ENCODE results near the gene RAPGEF1.

- TF ChIP-seq POLR2AphosphoS5 (IDR thresholded peaks at IDR 0.05) = no peak
- TF ChIP-seq CTCF (IDR thresholded peaks at IDR 0.05) = no peak
These were observed 82.4 kb downstream of the RAPGEF1 start for GRCh38 chr9:131657456-131657855.
